AML-193 (cell line): ENCODE data around the gene UBN1.
"Not testable (repeated sequence)": the region's sequence is repeated elsewhere in the genome, so short reads cannot be mapped to it uniquely, and the experiment has no call there.

Source experiments
- DNase-seq, 2 experiments: peaks; one replicate each; lab custom pipeline; 2025; lab: John Stamatoyannopoulos, UW

UBN1 gene

DNA sequence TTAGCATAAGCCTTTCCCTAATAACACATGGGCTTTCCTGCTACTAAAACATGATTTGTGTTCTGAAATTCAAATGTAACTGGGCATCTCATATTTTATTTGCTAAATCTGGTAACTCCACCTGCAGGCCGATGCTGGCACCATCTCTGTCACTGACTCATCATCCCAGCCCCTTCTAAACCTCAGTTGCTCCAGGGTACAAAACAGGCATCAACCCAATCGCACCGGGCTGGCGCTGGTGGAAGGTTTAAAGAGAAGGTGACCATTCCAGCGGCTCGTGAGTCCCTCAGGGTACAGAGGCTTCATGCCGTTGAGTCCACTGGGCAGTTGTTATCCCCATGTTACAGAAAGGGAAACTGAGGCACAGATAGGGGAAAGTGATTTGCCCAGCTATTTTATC lies 62.5 kb downstream of the UBN1 start:
- no peak for DNase-seq

DNA sequence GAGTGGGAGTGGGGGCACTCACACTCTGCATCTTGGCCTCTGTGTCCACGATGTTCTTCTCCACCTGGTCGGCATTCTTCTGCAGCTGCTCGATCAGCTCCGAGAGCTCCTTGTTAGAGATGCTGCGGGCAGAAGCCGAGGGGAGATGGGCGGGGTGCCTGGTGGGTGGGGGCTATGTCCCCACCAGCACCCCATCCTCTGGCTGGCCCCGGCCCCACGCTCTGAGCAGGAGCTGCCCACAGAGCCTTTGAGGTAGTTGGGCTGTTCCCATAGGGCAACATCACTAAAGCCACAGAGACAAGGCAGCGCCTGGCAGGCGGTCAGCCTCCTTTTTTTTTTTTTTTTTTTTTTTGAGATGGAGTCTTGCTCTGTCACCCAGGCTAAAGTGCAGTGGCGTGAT lies 63.5 kb downstream of the UBN1 start:
- DNase-seq: no peak

DNA sequence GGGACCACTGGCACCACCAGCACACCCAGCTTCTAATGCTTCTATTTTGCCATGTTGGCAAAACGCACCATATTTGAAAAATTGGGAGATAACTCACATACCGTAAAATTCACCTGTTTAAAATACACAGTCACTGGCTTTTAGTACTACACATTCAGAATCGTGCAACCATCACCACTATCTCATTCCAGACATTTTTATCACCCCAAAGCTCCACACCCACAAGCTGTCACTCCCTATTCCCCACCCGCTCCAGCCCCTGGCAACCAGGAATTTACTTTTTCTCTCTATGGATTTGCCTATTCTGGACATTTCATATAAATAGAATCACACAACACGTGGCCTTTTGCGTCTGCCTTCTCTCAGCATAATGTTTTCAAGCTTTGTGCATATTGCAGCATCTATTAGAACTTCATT lies 64.7 kb downstream of the UBN1 start:
- no peak for DNase-seq

DNA sequence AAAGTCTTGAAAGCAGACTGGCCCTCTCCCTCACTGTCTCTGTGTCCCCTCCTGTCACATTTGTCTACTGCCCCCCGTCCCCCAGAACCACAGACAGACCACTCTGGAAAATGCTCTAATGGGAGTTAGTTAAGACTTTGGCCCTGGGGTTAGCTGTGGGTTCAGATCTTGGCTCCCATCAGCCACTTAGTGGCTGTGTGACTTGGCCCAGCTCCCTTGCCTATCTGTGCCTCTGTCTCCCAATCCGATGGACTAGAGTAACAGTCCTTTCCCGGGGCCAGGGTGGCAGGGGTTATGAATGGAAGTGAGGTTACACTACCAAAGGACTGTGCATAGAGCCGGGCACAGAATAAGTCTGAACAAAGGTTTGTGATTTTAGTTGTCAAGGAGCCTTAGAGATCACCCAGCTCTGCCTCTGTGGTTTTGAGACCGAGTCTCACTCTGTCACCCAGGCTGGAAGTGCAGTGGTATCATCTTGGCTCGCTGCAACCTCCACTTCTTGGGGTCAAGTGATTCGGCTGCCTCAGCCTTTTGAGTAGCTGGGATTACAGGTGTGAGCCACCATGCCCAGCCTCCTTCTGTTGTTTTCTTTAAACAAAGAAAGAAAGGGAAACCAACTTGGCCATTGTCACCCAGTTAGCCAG lies 66.0 kb downstream of the UBN1 start:
- DNase-seq: no peak

DNA sequence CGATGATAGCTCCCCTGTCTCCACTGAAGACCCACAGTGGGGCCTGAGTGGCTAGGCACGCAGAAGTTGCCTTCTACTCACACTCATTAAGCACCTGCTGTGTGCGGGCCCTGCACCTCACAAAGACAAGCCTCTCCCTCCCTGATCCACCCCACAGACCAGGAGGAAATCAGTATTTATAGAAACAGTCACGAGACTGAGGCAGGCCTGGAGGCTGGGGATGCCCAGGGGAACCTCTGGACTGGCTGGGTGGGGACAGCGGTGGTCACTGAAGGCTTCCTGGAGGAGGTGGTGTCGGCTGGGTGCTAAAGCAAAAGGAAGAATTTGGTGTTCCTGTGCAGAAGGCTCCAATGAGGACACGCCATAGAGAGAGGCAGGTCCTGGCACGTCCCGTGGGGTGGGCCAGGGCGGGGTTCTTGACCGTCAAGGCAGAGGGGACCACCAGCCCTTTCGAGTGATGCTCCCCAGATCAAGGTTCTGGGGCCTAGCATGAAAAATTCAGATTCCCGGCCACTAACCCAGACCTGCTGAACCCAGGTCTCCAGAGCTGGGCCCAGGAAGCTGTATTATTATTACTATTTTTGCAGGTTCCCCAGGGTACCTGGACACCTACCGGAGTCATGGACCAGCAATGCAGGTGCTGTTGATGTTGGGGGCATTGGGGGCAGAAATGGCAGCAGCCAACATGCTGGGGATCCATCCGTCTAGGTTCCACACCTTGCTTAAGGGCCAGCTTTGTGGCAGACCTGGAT lies 66.7 kb downstream of the UBN1 start:
- no peak for DNase-seq

DNA sequence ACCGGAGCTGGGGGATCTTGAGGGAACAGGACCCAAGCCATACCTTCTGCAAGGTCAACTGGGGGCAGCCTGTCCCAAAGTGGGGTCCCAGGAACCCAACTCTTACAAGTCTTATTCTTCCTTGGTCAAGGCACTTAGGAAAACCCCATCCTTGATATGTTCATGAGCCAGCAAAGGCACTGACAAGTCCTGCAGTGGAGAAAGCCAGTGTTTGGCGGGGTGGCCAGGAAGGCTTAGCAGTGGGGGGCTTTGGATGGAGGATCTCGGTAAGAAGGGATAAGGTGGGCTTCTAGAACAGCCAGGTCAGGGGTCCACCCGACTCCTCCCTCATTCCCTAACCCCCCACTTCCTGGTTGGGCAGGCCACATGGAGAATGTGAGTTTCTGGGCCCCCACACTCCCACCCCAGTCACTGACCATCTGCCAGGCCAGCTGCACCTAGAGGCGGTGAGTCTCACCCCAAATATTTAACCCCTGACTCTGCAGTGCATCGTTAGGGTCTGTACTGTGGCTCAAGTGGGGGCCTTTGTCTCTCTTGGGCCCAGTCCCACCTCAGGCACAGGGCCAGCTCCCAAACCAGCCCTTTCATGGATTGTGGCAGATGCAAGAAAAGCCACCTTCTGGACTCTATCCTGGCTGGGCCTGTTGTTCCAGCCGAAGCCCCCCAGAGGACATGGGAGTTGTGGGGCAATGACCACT lies 67.4 kb downstream of the UBN1 start:
- no peak for DNase-seq

DNA sequence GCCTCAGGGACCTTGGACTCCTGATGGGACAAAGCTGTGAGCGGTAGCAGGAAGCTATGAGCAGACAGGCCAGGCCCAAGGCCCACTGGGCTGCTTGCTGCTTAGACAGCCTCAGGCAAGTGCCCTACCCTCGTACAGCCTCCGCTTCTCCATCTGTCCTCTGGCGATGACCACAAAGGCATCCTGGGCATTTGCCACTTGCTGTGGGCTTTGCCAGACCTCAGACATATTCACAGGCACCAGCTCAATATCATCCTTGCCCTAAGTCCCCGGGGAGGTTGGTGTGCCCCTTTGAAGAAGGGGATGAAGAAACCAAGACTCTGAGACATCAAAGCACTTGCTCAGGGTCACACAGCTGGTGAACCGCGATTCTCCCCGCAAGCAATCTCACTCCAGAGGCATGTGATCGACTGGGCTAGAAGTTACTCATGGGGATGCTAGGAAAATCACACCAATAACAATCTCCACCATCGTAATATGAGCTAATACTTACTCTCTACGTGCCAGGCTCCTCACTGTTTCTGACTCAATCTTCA lies 68.0 kb downstream of the UBN1 start:
- no peak for DNase-seq

DNA sequence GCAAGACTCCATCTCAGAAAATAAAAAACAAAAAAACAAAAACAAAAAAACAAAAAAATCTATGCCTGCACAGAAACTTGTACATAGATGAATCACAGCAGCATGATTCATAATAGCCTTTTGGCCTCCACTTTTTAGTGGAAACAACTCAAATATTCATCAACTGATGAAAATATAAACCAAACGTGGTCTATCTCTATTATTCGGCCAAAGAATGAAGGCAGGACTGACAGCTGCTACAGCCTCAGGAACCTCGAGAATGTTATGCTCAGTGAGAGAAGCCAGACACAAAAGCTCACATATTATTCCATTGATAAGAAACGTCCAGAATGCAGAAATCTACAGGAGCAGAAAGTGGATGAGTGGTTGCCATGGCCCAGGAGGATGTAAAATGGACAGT lies 69.8 kb downstream of the UBN1 start:
- no peak for DNase-seq

DNA sequence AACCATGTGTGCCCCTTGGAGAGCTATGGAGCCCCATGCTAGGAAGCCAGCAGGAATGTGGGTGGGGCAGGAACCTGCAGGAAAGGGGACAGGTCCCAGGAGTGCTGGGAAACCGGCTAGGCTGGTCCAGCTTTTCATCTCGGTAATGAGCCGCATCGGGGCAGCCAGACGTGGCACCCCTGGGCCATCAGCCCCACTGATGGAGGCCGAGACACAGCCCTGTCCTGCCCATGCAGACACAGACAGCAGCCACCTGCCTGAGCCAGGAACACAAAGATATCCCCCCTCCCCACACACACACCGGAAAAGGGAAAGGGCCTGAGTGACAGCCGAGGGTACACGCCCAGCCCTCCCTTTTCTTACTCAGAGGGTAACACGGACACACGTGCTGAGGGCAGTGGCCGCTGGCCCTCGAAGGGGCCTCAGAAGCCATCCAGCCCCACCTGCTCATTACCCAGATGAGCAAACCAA lies 71.5 kb downstream of the UBN1 start:
- DNase-seq: no peak

DNA sequence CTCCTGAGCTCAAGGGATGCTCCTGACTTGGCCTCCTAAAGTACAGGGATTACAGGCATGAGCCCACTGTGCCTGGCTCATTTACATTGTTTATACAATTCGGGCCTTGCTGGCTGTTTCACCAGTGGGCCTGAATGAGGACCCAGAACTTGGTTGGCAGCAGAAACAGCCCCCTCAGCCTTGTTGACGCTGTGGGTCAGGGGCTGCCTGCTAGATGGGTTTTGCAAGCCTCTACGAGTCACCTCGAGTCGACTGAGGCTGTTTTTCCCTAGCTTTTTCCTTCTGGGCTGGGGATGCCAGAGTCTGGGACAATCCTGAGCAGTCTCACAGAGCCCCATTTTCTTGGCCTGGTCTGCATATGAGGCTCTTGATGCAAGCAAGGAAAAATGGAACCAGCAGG lies 73.5 kb downstream of the UBN1 start:
- no peak for DNase-seq

DNA sequence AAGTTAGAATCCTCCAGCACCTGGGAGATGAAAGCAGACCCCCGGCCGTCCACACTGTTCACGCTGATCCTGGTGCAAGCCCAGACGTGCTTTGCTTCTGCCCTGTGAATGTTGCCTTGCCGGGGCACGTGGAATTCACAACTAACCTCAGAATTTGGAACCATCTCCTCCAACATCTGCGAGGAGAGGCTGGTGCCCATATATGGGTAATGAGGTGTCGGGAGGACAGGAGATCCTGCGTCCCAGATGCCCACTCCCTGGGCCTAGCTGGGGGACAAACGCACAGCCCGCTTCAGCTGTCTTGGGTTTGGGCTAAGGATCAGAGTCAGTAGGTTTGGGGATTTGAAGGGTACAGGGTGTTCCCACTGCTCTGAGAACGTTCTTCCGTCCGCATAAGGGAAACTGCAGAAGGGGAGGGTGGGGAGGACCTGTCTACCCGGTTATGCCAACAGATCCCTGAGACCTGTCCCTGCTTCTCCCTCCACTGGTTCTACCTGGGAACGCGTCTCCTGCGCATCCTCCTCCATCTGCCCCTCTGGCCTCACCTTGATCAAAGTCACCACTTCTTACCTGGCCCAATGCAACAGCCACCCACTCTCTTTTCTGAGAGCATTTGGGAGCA lies 75.6 kb downstream of the UBN1 start:
- DNase-seq: no peak

DNA sequence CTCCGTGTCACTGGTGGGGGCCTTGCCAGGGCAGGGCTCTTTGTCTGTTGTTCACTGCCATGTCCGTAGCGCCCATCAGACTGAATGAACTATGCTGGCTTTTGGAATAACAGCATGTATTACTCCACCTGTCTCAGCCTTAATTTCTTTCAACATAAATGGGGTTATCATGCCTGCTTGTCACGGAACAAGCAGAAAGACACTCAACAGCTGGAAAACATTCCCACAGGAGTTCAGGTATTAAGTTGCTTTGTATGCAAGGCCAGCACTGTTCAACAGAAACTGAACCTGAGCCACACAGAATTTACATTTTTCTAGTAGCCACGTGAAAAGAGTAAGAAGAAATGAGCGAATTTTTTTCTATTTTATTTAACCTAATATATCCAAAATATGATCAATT lies 76.6 kb downstream of the UBN1 start:
- DNase-seq: no peak

DNA sequence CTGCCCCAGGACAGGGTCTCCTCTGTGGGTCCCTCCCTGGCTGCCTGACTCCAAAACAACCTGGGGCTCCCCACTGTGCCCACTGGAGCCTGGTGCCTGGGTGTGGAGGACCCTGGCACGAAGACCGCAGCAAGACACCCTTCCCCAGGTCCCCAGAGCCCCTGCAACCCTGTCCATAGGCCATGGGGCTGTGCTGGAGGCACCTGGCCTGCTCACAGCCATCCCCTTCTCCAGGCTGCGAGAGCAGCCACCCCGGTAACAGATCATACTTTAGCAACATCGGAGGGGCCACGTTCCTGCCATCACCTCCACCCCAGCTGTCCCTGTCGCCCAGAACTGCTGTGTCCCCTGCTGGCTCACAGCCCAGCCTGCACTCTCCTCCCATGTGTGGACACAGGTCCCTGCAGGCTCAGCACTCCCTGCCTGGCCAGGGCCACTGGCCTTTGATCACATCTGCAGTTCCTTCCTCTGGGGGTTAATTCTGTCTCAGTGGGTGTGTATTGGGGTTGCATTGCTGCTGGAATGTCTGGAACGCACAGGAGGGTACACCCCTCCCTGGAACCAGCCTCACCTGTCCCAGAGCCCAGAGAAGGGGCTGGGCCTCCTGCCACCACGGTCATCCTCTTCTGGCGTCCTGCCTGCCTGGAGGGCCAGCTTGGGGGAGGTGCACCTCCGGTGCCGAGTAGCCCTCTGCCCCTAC lies 77.5 kb downstream of the UBN1 start:
- no peak for DNase-seq

DNA sequence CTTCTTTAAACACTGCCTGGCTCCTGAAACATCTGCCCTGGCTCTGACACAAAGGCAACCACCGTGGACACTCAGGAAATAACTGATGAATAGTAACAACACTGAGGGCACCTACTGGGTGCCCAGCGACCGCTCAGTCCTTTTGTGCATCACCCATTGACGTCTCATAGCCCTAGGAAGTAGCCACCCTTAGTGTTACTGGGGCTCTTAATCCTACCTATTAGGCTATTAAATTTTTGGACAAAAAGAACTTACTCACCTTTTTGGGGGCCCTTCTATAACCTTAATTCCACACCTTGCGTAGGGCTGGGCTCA lies 78.0 kb downstream of the UBN1 start:
- DNase-seq: no peak

DNA sequence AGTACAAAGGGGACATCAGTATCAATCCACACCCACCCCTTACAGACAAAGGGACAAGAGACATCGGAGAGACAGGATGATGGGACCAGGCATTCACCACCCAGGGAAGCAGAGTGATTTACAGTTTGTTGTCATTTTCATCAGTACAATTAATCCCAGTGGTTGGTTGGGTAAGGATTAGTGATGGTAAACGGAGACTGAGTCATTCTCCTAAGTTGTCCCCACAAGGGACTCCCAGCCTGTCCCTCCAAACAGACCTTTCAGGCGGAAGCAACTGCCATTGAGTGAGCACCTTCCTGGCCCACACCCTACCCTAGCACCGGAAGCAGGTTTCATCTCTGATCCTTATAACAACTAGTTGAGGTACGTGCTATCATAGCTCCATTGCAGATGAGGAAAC lies 78.5 kb downstream of the UBN1 start:
- DNase-seq: no peak

DNA sequence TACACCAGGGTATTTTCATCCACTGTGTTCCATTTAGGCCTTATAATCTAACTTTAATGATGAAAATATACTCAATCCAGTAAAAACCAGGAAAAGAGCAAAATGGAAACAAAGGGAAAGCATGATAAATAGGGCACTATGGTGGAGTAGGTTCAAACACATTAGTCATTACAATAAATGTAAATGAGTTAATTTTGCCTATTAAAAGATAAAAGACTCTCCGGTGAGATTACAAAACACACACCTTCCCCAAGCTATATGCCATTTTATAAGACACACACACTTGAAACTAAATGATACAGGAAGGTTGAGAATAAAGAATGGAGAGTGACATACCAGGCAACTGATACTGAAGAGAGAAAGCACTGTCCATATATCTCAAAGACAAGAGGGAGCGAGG lies 79.6 kb downstream of the UBN1 start:
- DNase-seq: no peak

DNA sequence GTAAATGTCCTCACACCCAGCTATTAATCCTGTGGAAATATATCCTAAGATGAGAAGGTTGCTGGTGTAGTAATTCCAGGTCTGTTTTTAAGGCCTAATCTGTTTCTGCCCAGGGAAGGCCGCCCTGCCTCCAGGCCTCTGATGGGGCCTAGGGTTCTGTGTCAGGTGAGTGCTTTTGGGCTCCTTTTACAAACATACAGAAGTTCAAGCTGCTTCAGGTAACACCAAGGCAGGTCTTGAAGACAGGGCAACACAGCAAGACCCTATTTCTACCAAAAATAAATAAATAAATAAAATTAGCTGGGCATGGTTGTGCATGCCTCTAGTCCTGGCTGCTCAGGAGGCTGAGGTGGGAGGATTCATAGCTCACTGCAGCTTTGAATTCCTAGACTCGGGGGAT lies 80.4 kb downstream of the UBN1 start:
- no peak for DNase-seq

DNA sequence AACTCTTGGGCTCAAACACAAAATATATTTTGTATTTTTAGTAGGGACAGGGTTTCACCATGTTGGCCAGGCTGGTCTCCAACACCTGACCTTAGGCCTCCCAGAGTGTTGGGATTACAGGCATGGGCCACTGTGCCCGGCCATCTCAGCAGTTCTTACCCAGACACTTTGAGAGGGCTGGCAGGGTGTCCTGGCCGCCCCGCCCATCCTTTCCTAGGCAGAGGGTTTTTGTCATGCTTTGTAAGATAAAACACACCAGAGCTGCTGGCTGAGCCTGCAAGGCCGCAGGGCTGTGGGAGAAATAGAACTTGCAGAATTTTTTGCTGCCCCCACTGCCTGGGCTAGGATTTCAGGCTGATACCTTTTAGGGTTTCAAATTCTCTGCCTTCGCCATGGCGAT lies 80.9 kb downstream of the UBN1 start:
- no peak for DNase-seq

DNA sequence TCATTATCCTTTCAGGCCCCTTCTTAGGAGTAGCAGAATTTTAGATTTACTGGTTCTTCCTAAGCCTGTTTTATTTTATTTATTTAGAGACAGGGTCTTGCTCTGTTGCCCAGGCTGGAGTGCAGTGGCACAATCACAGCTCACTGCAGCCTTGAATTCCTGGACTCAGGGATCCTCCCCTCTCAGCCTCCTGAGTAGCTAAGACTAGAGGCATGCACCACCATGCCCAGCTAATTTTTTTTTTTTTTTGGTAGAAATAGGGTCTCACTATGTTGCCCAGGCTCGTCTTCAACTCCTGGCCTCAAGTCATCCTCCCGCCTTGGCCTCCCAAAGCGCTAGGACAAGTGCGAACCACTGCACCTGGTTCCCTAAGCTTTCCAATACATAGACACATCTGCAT lies 82.3 kb downstream of the UBN1 start:
- not testable (repeated sequence) for DNase-seq

DNA sequence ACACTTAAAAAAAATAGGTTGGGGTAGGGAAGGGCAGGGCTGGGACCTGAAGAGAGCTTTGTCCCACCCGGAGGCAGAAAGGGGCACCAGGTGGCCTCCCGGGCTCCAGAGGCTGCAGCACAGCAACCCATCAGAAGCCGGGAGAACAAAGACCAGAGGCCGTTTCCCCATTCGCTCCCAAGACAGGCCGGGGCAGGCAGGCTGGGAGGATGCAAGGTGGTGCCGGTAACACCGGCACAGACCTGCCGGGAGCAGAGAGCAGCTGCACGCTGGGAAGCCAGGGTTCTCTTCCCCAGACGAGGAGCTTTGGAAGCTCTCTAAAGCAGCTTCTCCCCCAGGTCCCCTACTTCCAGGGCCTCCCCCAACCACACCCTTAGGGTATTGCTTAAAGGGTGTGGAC lies 84.1 kb downstream of the UBN1 start:
- no peak for DNase-seq
